ENCODE data around the gene SEPTIN12.
"Not testable (repeated sequence)": the region's sequence is repeated elsewhere in the genome, so short reads cannot be mapped to it uniquely, and the experiment has no call there.

SEPTIN12 gene

GRCh38 chr16:4752351-4753100 is 35.6 kb downstream of the SEPTIN12 start:
- no peak for DNase-seq

- DNase-seq, result no peak
Observed at GRCh38 chr16:4750896-4751295, 37.2 kb downstream of the SEPTIN12 start.

GRCh38 chr16:4749700-4750257 is 38.4 kb downstream of the SEPTIN12 start:
- no peak for DNase-seq

GRCh38 chr16:4748682-4749411 is 39.3 kb downstream of the SEPTIN12 start:
- no peak for DNase-seq

GRCh38 chr16:4747906-4748681 is 40.1 kb downstream of the SEPTIN12 start:
- DNase-seq, result no peak

GRCh38 chr16:4746991-4747574 is 41.1 kb downstream of the SEPTIN12 start:
- DNase-seq, result no peak

- DNase-seq, result no peak
Observed at GRCh38 chr16:4746215-4746614, 41.9 kb downstream of the SEPTIN12 start.

- DNase-seq, result no peak
Observed at GRCh38 chr16:4745274-4745569, 42.9 kb downstream of the SEPTIN12 start.

- no peak for DNase-seq
Observed at GRCh38 chr16:4744555-4745273, 43.4 kb downstream of the SEPTIN12 start.

GRCh38 chr16:4743226-4743878 is 44.8 kb downstream of the SEPTIN12 start:
- DNase-seq, result no peak

GRCh38 chr16:4738370-4738769 is 49.8 kb downstream of the SEPTIN12 start:
- DNase-seq, result not testable (repeated sequence)

GRCh38 chr16:4737545-4737944 is 50.6 kb downstream of the SEPTIN12 start:
- no peak for DNase-seq

- no peak for DNase-seq
Observed at GRCh38 chr16:4736546-4736945, 51.6 kb downstream of the SEPTIN12 start.

GRCh38 chr16:4734730-4735535 is 53.2 kb downstream of the SEPTIN12 start:
- DNase-seq, result peak; percentile 91

- DNase-seq, result peak; percentile 74
Observed at GRCh38 chr16:4734063-4734729, 53.9 kb downstream of the SEPTIN12 start, which contains the start of the genes ANKS3 and DNAAF8. ANKS3 (minus strand) TSS chr16:4734271; CDS start chr16:4730149, 4,122 bp downstream. DNAAF8 (plus strand) TSS chr16:4734537; CDS start chr16:4736515, 1,978 bp downstream.

GRCh38 chr16:4733747-4734062 is 54.4 kb downstream of the SEPTIN12 start:
- no peak for DNase-seq

- DNase-seq, result no peak
Observed at GRCh38 chr16:4733211-4733742, 54.9 kb downstream of the SEPTIN12 start.

- DNase-seq, result no peak
Observed at GRCh38 chr16:4729876-4730275, 58.3 kb downstream of the SEPTIN12 start.

- no peak for DNase-seq
Observed at GRCh38 chr16:4728676-4729075, 59.5 kb downstream of the SEPTIN12 start.

Data from stimulated activated CD4-positive, alpha-beta T cell treated with anti-CD3 and anti-CD28 coated beads, Interleukin-2, amount 100 ng/mL, for 48 hours (primary cell).